HG03558 (cell line): ENCODE data around the gene AK3.

ENCODE experiments used
- ATAC-seq: cut with Tn5 transposase; IDR thresholded peaks from one replicate; pipeline ENCODE4 v1.9.1; 2021; ENCODE audit warnings: moderate number of reproducible peaks; ENCODE audit not compliant: unreplicated experiment; ENCODE audit errors: extremely low read depth

AK3 gene

DNA sequence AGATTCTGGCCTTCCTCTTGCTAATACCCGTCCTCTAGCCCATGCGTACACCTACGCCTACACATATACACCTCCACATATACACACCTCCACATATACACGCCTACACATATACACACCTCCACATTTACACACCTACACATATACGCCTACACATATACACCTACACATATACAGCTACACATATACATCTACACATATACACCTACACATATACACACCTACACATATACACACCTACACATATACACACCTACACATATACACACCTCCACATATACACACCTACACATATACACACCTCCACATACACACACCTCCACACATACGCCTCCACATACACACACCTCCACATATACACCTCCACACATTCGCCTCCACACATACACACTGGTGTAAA, 27.2 kb downstream of the AK3 start:
- no peak for ATAC-seq

DNA sequence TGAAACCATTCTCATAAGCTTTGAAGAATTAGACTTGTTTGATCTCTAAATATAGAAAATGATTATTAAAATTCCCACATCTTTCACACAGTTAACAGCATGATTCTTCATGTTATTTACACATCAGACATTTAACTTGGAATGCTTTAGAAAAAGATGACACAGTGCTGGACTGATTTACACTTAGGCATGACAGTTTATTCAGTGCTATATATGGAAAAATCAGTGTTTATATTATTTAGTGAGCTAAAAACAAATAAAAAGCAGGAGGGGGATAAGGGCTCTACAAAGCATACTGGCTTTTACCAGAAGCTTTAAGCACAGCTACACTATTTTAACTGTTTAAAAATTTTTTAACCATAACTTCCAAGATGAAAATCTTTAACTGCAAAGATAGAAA, 31.6 kb downstream of the AK3 start:
- no peak for ATAC-seq

DNA sequence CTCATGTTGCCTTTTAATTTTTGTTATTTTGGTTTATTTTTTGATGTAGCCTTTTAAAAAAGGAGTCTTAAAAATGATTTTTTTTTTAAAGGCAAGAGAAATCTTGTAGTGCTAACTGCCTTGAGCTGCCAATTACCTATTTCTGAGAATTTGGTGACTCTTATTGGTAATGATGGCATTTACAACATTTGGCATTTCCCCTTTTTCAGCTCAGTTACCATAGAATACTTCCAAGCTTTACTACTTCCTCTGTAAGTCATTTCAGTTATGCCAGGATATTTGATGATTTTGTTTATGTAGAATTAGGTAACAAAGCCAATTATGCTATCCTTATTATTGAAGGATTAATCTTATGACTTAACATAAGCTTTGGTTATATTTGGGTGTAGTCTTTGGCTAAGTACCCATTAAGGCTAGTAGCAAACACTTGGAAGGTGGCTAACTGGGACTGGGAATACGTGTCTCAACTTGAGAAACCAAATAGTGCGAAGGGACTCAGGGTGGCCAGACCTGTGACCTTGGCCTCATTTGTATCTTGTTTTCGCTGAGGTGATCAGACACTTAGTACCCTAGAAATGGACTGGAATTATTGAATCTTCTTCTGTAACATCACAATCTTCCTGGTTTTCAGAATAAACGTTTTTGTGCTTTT, 33.9 kb downstream of the AK3 start:
- no peak for ATAC-seq

DNA sequence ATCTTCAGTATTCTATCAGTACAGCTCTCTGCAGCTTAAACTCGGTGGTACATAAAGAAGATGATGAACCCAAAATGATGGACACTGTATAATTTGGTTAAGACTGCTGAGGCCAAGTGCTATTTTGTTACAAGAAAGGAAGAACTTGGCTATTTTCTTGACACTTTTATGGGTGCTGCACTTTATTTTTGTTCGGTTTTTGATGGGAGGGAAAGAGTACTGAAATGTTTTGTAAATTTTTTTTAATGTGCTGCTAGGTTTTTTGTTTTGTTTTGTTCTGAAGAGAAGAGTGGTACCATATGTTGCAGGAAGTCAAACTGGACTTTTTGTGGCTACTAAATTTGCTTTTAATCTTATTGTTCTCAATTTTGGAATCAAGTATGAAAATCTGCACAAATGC, 35.0 kb downstream of the AK3 start:
- ATAC-seq, result no peak

DNA sequence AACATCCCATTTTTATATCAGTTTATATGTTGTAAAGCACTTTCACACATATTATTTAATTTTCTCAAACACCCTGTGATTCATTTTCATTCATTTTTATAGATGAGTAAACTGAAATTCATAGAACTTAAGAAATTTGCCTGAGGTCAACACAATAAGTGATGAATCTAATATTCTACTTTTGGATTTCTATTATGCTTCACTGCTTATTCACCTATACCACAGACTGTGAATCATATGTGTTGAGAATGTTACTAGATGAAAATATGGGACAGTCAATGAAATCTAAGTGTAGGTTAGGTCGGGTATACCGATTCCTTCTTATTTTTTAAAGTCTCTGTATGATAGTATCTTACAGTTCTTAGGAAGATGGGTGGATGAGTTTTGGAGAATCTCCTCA, 36.9 kb downstream of the AK3 start:
- ATAC-seq, result no peak

DNA sequence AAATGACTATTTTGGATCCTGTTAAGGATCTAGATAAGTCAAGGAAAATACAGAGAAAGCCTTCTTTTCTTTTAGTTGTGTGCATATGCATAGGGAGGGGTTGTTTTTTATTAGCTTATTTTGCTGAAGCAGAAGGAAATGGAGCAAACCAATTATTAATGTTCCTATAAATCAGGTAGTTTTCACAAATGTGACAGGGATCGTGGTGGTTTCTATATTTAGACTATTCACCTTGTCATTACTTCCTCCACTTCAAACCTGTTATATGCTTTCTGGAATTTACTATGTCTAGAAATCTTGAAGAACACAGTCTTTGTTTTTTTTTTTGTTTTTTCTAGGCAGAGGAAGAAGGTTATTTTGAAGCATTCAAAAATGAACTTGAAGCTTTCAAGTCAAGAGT, 39.5 kb downstream of the AK3 start:
- ATAC-seq, result no peak

DNA sequence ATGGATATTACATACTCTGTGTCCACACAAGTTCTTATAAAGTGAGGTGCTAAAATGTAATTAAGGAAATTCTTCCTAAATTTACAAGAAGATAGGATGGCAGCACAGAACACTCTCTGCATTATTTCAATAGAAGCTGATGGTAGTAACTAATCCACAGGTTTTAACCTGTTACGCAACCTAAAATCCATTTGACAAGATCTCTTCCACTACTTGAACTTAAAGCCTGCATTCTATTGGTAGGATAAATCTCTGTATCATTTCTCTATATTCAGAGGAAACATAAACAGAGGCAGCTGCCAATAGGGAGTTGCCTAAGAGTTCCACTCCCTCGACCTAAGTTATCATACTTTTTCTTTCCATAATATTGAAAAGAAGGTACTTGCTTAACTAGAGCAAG, 40.1 kb downstream of the AK3 start:
- ATAC-seq, result no peak

DNA sequence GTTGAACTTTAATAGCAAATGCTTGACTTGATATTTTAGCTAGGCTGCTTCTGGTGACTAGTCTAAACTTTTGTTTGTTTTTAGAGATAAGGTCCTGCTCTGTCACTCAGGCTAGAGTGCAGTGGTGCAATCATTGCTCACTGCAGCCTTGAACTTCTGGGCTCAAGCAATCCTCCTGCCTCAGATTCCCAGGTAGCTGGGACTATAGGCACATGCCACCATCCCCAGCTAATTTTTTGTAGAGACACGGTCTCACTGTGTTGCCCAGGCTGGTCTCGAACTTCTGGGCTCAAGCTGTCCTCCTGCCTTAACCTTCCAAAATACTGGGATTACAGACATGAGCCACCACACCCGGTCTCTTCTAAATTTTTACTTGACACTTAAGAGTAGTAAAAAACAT, 40.9 kb downstream of the AK3 start:
- no peak for ATAC-seq

DNA sequence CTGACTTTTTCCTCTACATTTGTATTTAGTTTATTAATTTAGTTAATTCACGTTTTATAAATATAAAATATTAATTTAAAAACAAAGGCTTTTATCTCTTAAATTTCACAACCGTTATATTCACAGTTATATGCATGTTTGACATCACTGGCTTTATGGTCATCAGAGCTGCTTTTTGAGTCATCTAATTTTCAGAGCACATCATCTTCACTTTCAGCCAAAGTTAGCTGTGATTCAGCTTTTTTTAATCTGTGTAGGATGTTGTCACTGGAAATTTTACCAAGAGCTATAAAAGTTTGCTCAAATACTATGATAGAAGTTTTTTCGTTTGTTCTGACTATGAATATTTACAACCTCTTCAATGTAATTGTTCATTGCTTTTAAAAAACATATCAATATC, 49.2 kb downstream of the AK3 start:
- ATAC-seq, result no peak

DNA sequence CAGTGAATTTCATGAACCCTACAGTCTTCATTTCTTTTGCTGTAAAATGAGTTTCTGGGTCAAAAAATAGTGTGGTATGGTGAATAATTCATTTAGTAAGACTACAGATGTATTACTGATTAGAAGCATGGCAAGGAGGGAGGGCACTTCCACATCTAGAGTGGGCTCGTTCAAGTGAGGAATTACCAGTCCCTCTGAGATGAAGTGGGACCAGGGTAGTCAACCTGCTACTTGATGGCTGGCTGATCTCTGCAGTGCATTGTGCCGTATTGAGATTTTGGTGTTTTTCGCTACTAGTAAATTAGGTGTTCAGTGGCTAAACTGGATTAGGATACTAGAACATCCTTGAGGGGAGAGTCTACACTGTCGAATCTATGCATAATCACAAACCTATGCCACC, 50.9 kb downstream of the AK3 start:
- peak; percentile 39 for ATAC-seq

DNA sequence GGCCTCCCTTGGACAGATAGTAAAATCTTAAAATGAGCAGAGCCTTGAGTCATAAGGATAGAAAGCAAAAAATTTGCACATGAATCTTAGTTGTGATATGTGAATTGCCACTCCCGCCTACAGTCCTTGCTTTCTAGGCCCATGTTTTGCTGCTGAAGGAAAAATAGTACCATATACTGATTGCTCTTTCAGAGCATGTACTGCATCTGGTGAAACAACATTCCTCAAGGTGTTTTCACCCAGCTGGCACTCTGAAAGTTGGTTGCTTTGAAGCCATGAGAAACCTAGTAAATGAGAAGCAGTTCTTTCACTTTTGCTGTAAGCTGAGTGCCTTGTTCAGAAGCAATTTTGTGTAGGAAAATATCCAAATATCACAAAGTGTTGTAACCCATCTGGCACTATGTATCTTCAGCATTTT, 51.3 kb downstream of the AK3 start:
- peak; percentile 44 for ATAC-seq

DNA sequence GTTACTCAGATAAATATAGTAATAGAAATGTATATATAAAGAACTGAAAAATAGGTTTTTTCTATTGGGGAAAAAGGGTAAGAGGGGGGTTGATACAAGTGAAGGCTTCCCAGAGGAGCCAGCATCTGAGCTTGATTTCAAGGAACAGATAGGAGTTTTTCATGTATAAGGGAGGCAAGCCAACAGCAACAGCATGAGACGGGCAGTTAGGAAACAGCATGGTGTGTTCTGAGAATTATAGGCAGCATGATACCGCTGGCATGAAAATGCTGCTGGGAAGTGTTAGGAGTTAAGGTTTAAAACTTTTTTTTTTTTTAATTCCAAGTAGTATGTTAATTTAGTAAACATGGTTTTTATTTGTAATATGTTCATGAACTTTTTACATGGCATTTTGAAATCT, 52.0 kb downstream of the AK3 start:
- ATAC-seq, result no peak

DNA sequence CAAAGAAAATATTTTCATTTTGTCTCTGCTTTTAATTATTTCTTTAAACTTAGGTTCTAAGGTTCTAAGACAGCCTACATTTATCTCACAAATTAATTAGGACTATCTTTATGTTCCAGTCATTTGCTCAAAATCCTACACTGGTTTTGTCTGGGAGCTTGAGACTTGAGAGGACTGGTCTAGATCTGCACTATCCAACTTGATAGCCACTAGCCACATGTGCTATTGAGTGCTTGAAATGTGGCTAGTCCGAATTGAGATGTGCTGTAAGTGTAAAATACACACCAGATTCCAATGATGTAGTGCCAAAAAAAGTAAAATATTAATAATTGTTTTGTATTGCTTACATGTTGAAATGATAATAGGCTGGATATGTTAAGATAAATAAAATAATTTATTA, 54.4 kb downstream of the AK3 start:
- ATAC-seq, result no peak

DNA sequence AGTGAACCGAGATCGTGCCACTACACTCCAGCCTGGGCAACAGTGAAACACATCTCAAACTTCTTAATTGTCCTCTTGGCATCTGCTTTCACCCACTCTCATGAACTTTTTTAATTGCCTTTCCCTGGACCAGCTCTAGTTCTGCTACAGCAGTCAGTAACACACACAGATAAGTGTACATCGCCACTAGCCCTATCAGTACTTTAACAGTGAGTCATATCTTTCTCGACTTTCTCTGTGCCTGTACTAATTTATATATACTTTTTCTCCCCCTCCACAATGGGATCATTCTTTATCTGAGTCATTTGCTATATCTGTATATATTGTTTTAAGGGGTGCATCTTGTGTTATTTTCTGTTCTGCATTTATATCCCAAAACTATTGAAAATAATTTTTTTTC, 54.9 kb downstream of the AK3 start:
- no peak for ATAC-seq

DNA sequence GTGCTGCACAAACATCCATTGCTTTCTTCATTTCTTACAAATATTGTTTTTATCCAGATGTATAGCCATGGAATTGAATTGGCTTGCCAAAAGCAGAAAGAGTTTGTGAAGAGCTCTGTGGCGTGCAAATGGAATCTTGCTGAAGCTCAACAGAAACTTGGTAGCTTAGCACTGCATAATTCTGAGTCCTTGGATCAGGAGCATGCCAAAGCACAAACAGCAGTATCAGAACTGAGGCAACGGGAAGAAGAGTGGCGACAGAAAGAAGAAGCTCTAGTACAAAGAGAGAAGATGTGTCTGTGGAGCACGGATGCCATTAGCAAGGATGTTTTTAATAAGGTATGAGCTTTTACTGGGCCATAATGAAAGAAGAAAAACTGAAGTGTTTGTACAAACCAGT, 56.2 kb downstream of the AK3 start:
- ATAC-seq, result no peak

DNA sequence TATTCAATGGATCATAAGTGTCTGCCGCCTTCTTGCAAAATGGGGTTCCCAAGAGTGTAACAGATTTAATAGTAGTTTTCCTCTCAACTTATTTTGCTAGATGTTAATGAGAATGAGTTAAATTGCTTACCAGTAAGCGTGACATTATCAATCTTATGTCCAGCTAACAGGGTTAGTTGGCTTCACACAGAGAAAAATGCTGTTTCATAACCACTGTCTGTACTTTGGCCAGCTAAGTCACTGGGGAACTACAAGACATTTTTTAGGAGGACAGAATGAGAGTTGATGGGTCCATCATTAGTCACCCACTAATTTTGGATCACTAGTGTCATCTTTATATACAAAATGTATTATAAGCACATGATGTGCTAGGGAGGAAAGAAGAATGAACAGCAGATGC, 60.3 kb downstream of the AK3 start:
- no peak for ATAC-seq

DNA sequence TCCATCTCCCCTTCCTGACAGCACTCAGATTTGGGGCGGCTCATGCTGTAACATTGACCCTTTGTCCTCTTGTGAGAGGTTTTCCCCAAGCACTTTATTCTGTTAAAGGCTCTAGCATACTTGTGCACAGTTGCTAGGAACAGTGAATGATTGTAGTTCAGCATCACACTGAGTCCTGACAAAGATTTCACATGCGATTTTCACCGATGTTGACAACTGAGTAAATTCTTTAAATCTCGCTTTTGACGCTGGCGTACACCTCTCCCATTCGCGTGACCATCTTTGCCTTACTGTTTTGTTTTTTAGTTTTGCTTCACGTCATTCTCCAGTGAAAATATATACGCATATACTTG, 60.9 kb downstream of the AK3 start:
- no peak for ATAC-seq

DNA sequence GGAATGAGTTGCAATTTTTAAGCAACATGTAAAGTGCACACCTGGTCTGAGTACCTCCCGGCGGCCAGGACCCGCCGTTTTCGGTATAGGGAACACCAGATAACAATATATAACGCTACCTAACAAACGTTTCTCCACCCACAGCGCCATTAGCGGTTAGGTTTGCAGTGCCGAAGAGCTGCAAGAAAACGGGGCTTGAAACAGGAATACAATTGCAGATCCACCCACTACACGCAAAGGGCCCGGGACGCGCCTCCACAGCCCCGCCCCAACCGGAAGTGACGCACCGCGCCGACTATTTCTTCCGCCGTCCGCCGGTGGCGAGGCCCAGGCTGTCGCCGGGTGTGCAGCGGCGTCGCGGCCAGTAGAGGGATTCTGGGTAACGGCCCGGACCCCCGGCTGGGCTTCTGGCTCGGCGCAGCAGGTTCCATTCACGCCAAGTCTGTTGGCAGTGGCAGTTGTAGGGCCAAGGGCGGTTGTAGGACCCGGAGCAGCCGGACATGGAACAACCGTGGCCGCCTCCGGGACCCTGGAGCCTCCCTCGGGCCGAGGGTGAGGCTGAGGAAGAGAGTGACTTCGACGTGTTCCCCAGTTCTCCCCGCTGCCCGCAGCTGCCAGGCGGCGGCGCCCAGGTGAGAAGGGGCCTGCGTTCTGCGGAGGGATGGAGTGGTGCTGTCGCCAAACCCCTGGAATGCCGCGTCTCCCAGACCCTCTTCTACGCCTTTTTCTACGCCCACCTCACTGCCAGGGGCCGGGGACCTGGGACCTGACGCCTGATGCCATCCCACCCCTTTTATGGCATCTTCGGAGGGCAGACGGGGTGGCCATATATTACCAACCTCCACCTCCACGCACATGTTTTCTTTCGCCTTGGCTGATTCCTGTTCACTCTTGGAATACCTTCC, 61.5 kb downstream of the AK3 start, which contains the start of gene CDC37L1:
Gene CDC37L1 (plus strand): TSS at position 302 of the 905 bp plus-strand sequence. CDS start 199 bp downstream, at position 501.
- ATAC-seq, result peak; percentile 92

DNA sequence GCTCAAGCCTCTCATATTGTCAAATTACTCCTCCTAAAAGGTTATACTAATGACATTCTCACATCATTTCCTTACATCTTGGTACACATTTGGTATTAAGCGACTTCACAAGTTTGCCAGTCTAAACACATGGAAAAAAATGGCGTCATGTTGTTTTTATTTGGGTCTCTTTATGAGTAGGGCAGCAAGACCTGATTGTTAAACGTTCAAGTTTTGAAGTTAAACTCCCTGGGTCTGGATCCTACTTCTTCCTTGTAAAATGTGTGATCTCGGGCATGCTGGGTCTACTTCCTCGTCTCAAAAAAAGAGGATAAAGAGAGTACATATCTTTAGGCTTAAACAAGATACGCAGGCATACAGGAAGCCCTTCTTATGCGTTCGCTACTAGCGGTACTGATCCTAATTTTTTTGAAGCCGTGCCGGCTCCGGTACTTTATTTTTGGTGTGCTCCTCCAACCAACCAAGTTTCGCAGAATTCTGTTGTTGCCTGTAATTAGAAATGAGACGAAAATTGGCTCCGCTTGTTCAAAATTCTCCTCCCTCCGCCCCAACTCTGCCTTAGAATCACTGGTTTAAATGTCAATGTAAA, 62.2 kb downstream of the AK3 start:
- no peak for ATAC-seq

DNA sequence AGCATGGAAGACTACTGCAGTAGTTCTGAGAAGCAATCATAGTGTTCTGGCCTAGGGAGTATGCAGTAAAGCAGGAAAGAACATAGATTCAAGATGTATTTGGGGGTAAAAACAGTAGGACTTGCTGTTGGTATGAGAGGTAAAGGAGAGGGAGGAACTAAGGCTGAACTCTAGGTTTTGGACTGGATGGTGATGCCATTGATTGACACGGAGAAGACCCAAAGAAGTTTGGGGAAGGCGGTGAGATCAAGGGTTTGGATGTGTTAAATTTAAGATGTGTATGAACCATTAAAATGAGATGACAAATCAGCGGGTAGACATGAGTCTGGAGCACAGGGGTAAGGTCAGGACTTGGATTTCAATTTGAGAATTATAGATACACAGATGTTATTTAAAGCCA, 63.6 kb downstream of the AK3 start:
- no peak for ATAC-seq

DNA sequence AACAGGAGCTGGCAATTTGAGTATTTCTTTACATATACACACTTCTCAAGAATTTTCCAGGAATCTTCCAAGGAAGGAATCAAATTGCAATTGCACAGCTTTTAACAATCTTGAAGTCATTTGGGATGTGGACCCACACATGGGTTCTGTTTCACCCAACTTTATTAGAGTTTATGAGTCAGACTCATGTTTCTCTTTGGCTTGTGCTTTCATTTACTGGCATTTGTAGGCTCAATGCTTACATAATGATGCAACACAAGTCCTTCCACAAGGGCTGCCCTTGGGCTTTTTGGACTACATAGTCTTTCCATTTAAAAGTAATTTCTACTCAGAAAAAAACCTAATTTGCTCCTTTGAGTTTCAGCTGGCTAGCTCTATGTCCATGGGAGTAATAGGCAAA, 66.2 kb downstream of the AK3 start:
- no peak for ATAC-seq
